NB4 (cell line): ENCODE measurements around the gene WDR47.
A peak's percentile ranks its signal among the peaks of the same experiment; 100 is the strongest.

Source experiments
- DNase-seq: peaks from one replicate; pipeline ENCODE4 v3.0.0; 2010; ENCODE audit warnings: low read depth
- H3K4me3 ChIP-seq: one replicate; pipeline ENCODE4 v1.5.1; 2011; ENCODE audit warnings: mild to moderate bottlenecking, low read depth, low read length, moderate library complexity
- MYC ChIP-seq: IDR thresholded peaks from 2 replicates; pipeline ENCODE4 v1.6.1; 2011; ENCODE audit warnings: low read depth, low read length
- POLR2A ChIP-seq: IDR thresholded peaks from 2 replicates; pipeline ENCODE4 v1.6.1; 2011; ENCODE audit warnings: mild to moderate bottlenecking; ENCODE audit not compliant: insufficient read length; ENCODE audit errors: extremely low read depth
- TF ChIP-seq, protein P1 (sequence below): IDR thresholded peaks from one replicate; pipeline ENCODE4 v1.5.1; 2012; ENCODE audit warnings: low read depth, low read length
- TF ChIP-seq, protein P2 (sequence below): IDR thresholded peaks from 2 replicates; pipeline ENCODE4 v1.6.1; 2011; ENCODE audit warnings: low read depth, low read length

Gene WDR47

DNA sequence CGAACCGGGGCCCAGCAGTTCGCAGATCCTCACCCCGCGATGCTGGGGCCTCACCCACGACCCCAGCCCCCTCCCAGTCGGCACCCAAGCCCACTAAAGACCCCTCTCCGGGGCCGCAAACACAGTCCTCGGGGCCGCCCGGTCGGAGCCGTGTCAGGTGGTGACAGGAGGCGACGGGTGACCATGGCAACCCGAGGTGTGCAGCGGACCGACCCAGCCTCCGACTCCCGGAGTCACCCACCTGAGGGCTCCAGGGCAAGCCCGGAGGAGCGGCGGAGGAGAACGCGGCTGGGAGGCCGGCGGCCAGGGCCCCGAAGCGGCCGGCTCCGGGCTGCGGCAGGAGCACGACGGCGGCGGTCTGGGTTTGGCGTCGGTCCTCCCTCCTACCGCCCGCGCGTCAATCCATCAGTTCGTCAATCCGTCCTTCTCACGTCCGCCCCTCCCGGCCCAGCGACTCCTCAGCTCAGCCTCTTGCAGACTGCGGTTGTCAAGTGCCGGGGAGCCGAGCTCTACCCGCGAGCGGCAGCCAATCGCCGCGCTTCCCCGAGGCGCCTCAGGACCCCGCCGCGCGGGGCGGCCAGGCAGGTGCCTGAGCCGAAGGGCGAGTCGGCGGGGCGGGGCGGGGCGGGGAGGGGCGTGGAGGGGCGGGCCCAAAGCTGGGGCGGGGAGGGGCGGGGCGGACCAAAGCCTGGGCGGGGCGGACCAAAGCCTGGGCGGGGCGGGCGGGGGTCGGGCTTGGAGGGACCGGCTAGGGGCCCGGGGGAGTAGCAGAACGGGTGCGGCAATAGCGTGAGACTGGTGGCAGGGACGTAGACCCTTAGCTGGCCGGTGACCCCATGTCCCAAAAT is at the start of gene WDR47:
TSS of gene WDR47 (minus strand) at position 482 of the 848 bp plus-strand sequence. CDS start 18,590 bp downstream, outside the sequence.
- peak; percentile 98 for DNase-seq
- TF ChIP-seq, protein P1, sequence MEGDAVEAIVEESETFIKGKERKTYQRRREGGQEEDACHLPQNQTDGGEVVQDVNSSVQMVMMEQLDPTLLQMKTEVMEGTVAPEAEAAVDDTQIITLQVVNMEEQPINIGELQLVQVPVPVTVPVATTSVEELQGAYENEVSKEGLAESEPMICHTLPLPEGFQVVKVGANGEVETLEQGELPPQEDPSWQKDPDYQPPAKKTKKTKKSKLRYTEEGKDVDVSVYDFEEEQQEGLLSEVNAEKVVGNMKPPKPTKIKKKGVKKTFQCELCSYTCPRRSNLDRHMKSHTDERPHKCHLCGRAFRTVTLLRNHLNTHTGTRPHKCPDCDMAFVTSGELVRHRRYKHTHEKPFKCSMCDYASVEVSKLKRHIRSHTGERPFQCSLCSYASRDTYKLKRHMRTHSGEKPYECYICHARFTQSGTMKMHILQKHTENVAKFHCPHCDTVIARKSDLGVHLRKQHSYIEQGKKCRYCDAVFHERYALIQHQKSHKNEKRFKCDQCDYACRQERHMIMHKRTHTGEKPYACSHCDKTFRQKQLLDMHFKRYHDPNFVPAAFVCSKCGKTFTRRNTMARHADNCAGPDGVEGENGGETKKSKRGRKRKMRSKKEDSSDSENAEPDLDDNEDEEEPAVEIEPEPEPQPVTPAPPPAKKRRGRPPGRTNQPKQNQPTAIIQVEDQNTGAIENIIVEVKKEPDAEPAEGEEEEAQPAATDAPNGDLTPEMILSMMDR: no peak
- TF ChIP-seq POLR2A (peak; percentile 89), MYC (peak; percentile 75)
- TF ChIP-seq, protein P2, sequence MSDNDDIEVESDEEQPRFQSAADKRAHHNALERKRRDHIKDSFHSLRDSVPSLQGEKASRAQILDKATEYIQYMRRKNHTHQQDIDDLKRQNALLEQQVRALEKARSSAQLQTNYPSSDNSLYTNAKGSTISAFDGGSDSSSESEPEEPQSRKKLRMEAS: peak; percentile 68
- peak within 1 kb of the TSS; percentile 79 for H3K4me3 ChIP-seq

DNA sequence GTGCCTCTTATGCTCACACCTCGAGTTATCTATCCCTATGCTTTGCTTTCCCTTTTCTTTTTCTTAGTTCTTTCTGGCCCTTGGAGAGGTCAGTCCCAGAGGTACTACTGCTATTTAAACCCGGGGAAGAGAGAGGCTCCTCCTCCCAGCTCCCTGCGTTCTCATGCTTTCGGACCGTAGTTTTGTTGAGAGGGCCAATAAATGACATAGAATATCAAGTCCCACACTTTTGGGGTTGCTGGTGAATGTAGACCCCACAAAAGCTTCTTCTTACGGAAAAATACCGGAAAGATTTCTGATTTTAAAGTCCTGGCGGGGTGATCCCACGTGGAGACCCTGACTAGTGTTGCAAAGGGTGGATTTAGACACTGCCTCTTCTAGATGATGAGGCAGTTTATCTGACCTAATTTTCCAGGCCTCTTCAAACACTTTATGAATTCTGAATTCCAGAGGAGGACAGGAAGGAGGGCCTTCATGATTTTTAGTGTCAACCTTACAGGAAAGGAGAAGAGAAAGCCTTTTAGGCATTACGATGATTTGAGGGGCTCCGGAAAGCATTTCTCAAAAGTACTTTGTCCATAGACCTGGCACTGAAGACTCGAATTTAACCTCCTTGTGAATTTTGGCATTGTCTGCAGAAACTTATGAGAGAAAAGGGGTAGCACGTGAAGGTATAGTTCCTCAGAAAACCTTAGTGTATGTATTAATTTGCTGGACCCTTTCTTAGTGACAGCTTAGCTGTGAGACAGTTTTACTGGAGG is 49.4 kb upstream of the WDR47 start:
- TF ChIP-seq, protein P2: peak; percentile 67
- TF ChIP-seq MYC: peak; percentile 48; the same call in 1 of the 2 replicates
- TF ChIP-seq, protein P1: no peak
- H3K4me3 ChIP-seq: peak overlapping the region; percentile 82
- DNase-seq: peak; percentile 70

DNA sequence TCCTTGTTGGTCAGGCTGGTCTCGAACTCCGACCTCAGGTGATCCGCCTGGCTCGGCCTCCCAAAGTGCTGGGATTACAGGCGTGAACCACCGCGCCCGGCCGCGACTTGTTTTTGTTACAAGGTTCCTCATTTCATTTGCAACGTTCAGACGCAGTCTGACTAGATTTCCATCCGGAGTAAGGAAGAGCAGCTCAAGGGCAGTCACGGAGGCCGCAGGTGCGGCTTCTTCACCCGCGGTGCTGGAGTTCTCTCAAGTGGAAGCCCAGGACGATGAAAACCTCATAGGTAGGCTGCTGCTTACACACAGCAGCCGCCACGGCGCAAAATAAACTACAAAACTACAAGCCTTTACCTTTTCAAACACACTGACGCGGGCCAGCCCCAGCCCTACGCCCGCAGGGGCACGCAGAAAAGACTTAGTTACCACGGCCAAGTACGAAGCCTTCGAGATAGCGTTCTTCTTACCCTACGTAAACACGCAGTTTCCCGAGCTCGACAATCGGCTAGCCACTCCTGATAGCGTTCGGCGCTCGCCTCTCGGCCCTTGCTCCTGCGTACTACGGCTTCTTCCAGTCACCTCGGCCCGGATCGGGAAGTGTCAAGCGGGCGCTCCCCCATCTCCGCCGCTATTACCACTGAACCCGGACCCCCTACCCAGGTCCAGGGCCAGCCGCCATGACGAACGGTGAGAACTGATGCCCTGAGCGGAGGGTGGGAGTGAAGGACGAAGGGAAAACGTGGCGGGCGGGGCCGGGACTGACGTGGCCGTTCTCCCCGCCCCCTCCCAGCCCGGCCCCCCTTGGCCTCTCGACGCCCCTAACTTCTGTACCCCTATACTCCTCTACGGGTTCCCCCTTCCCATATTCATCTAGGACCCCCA is 48.5 kb upstream of the WDR47 start, which contains the start of gene TMEM167B:
TSS of gene TMEM167B (plus strand) at position 569 of the 882 bp plus-strand sequence. CDS start at position 678, 109 bp downstream.
- TF ChIP-seq, protein P2: peak; percentile 78
- TF ChIP-seq MYC (peak; percentile 77; the same call in 1 of the 2 replicates), POLR2A (peak; percentile 79)
- TF ChIP-seq, protein P1: no peak
- peak within 1 kb of the TSS; percentile 82 for H3K4me3 ChIP-seq
- DNase-seq: peak; percentile 97

DNA sequence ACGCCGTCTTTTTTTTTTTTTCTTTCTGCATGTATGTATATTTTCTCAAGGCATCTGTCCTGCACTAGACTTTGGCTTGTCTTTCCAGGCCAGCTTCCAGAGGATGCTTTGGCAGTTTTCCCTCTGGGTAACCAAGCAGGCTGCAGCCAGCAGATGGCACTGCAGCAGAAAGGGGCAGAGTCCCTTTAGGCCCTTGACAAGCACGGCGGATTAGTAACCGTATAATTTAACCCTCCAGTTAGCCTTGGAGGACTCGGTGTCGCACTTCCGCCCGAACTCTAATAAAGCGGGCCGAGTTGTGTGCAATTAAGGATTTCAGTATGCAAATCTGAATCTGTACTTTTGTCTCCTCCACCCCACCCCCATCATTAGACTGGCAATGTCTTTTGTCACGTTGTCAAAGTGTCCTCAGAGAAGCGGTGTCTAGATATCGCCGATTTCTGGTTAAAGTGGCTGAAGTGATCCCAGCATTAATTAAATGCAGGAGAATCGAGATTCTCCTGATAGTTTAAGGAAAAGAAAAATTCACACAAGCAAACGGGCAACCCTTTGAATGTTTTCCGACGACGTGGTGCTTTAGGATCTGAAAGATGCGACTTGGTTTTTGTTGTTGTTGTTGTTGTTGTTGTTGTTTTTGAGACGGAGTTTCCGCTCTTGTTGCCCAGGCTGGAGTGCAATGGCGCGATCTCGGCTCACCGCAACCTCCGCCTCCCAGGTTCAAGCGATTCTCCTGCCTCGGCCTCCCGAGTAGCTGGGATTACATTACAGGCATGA is 47.5 kb upstream of the WDR47 start:
- TF ChIP-seq MYC (peak; percentile 52; the same call in 1 of the 2 replicates), POLR2A (no peak)
- TF ChIP-seq, protein P2: peak; percentile 43; the same call in 1 of the 2 replicates
- TF ChIP-seq, protein P1: peak; percentile 86
- DNase-seq: peak; percentile 77
- H3K4me3 ChIP-seq: peak overlapping the region; percentile 82
